DND-41 (cell line): ENCODE measurements around the gene SSTR4.

ENCODE experiments used
- ATAC-seq: fragments of 200-7000 bp; cut with Tn5 transposase; 3 replicates; pipeline ENCODE4 v1.9.1; 2021; ENCODE audit warnings: low read depth; ENCODE audit not compliant: insufficient read depth
- DNase-seq: peaks from one replicate; pipeline ENCODE4 v3.0.0-alpha.2; 2020
- H2AFZ ChIP-seq: 2 replicates; pipeline ENCODE4 v1.6.0; 2012; ENCODE audit warnings: low read depth, low read length
- H3K27ac ChIP-seq: 2 replicates; pipeline ENCODE4 v1.5.1; 2012; ENCODE audit warnings: low read length, inconsistent platforms
- H3K27me3 ChIP-seq: fragments of 200-600 bp; sonication (generic); 2 replicates; pipeline ENCODE4 v1.6.0; 2012; ENCODE audit warnings: low read length, mild to moderate bottlenecking, inconsistent platforms; ENCODE audit not compliant: insufficient read depth, poor library complexity
- H3K36me3 ChIP-seq: 2 replicates; pipeline ENCODE4 v1.5.1; 2012; ENCODE audit warnings: low read length, inconsistent platforms; ENCODE audit not compliant: insufficient read depth
- H3K4me1 ChIP-seq: 2 replicates; pipeline ENCODE4 v1.5.1; 2012; ENCODE audit warnings: mild to moderate bottlenecking, low read length; ENCODE audit not compliant: insufficient read depth
- H3K4me2 ChIP-seq: 2 replicates; pipeline ENCODE4 v1.6.0; 2012; ENCODE audit warnings: mild to moderate bottlenecking, moderate library complexity, low read length, inconsistent platforms; ENCODE audit not compliant: insufficient read depth
- H3K4me3 ChIP-seq, 2 experiments: fragments of 200-600 bp in 1 of 2; shearing (Covaris generic) in 1 of 2; 2 replicates each; pipeline ENCODE4 v1.5.1; 2012 to 2016; ENCODE audit warnings: inconsistent platforms in 2 of 2, low read length in 2 of 2, mild to moderate bottlenecking in 2 of 2, low read depth in 1 of 2, moderate library complexity in 1 of 2
- H3K79me2 ChIP-seq: 2 replicates; pipeline ENCODE4 v1.6.0; 2012; ENCODE audit warnings: low read length, inconsistent platforms; ENCODE audit not compliant: insufficient read depth
- H3K9ac ChIP-seq: 2 replicates; pipeline ENCODE4 v1.6.0; 2012; ENCODE audit warnings: low read depth, mild to moderate bottlenecking, inconsistent platforms, low read length, moderate library complexity
- H3K9me3 ChIP-seq: 2 replicates; pipeline ENCODE4 v1.5.1; 2012; ENCODE audit warnings: low read length, moderate library complexity, mild to moderate bottlenecking, inconsistent platforms; ENCODE audit not compliant: insufficient read depth, severe bottlenecking
- H4K20me1 ChIP-seq: 2 replicates; pipeline ENCODE4 v1.6.0; 2012; ENCODE audit warnings: low read length; ENCODE audit not compliant: insufficient read depth
- EZH2 ChIP-seq: IDR thresholded peaks from 3 replicates; pipeline ENCODE4 v1.6.1; 2012; ENCODE audit warnings: borderline replicate concordance, low read depth, mild to moderate bottlenecking, moderate library complexity, low read length, inconsistent platforms; ENCODE audit not compliant: severe bottlenecking
- TF ChIP-seq, protein P1 (sequence below): IDR thresholded peaks from 2 replicates; pipeline ENCODE4 v1.5.1; 2012; ENCODE audit warnings: borderline replicate concordance, low read length, moderate library complexity, mild to moderate bottlenecking; ENCODE audit not compliant: poor library complexity, severe bottlenecking; ENCODE audit errors: extremely low read depth

Gene SSTR4

DNA sequence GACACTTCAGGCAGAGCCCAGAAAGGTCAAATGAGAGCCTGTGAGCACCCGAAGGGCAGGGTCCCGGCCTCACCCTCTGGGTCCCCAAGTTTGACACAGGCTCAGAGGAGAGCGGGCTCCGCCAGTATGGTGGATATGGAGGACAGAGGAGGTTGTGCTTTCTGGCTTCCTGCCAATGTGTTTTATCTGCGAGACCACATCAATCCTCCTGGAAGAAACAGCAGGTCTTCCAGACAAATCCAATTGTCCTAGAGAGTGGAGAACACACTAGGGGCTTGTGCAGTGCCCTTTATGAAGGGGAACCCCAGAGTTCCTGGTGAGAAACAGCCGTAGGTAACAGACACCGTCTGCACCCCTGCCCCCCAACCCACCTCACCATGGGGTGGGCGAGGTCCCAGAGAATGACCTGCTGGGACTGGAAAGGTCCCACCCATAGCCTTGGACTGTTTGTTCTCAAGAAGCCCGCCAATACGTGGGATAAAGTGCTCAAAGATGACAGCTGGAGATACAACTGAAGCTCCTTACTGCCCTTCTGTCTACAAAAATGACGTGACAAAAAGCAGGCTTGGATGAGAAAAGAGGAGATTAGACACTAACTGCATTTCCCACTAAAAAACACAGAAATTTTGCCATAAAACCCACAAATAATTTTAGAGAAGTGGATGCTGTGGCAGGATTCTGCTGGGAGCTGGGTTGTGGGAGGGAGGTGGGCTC lies 23.9 kb upstream of the SSTR4 start:
- H3K9ac ChIP-seq: no peak overlapping the region
- no peak for TF ChIP-seq EZH2
- TF ChIP-seq, protein P1, sequence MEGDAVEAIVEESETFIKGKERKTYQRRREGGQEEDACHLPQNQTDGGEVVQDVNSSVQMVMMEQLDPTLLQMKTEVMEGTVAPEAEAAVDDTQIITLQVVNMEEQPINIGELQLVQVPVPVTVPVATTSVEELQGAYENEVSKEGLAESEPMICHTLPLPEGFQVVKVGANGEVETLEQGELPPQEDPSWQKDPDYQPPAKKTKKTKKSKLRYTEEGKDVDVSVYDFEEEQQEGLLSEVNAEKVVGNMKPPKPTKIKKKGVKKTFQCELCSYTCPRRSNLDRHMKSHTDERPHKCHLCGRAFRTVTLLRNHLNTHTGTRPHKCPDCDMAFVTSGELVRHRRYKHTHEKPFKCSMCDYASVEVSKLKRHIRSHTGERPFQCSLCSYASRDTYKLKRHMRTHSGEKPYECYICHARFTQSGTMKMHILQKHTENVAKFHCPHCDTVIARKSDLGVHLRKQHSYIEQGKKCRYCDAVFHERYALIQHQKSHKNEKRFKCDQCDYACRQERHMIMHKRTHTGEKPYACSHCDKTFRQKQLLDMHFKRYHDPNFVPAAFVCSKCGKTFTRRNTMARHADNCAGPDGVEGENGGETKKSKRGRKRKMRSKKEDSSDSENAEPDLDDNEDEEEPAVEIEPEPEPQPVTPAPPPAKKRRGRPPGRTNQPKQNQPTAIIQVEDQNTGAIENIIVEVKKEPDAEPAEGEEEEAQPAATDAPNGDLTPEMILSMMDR: no peak
- H3K79me2 ChIP-seq: no peaks in the 10 kb centered on the region
- no peaks in the 10 kb centered on the region for H3K27me3 ChIP-seq
- H3K9me3 ChIP-seq: no peaks in the 10 kb centered on the region
- H4K20me1 ChIP-seq: no peaks in the 10 kb centered on the region
- H3K36me3 ChIP-seq: no peaks in the 10 kb centered on the region
- no peak for ATAC-seq
- H3K4me1 ChIP-seq: peaks cover 13% of the 10 kb centered on the region
- H3K27ac ChIP-seq: no peak overlapping the region
- H3K4me3 ChIP-seq: no peak overlapping the region
- H2AFZ ChIP-seq: no peak overlapping the region
- DNase-seq: no peak
- no peak overlapping the region for H3K4me2 ChIP-seq

DNA sequence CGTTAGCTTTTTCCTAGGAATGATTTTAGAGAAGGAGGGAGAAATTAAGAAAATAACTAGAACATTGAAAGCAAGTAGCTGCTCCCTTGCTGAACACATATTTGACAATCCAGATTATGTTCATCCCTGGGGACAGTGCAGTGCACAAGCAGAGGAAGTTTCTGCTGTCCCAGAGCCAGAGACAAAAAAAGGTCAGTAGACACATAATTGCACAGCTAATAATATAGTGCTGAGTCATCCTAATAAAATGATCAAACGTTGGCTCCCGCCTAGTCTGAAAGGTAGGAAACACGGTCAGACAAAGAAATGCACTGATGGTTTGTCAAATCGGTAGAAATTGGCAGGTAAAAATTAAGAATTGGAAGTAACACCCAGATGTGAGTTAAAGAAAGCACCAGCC lies 21.7 kb upstream of the SSTR4 start:
- no peak for ATAC-seq

DNA sequence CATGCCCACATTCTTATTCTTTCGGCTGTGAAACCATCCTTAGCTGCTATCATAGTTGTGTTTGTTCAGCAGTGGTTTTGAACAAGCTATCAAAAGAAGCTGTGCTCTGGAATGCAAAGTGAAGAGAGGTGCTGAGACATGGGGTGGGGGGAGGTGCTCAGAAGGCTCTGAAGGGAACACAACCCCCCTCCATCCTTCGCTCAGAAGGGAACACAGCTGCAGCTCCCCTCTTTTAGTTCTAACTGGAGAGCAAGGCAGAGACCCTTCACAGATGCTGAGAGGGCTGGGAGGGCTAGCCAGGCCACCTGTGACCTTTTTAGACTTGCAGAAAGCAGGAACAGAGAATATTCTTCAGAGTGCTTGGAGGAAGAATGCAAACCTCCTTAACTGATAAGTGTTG lies 17.6 kb upstream of the SSTR4 start:
- H3K79me2 ChIP-seq: no peaks in the 10 kb centered on the region
- H2AFZ ChIP-seq: no peak overlapping the region
- H3K4me1 ChIP-seq: peaks cover 45% of the 10 kb centered on the region
- H3K9ac ChIP-seq: no peak overlapping the region
- H3K4me3 ChIP-seq: no peak overlapping the region
- no peaks in the 10 kb centered on the region for H3K9me3 ChIP-seq
- TF ChIP-seq EZH2: no peak
- TF ChIP-seq, protein P1: no peak
- H3K4me2 ChIP-seq: no peak overlapping the region
- DNase-seq (peak; percentile 30), ATAC-seq (peak; percentile 48)
- no peak overlapping the region for H3K27ac ChIP-seq
- H4K20me1 ChIP-seq: no peaks in the 10 kb centered on the region
- no peaks in the 10 kb centered on the region for H3K36me3 ChIP-seq
- no peaks in the 10 kb centered on the region for H3K27me3 ChIP-seq

More for the DNA sequence above, 21.7 kb upstream of the SSTR4 start:
- H3K27me3 ChIP-seq: no peaks in the 10 kb centered on the region
- DNase-seq: no peak
- no peak overlapping the region for H2AFZ ChIP-seq
- H3K4me1 ChIP-seq: peaks cover 34% of the 10 kb centered on the region
- TF ChIP-seq, protein P1: no peak
- TF ChIP-seq EZH2: no peak
- H3K4me2 ChIP-seq: no peak overlapping the region
- no peak overlapping the region for H3K9ac ChIP-seq
- no peak overlapping the region for H3K4me3 ChIP-seq
- H3K9me3 ChIP-seq: no peaks in the 10 kb centered on the region
- H3K79me2 ChIP-seq: no peaks in the 10 kb centered on the region
- no peaks in the 10 kb centered on the region for H3K36me3 ChIP-seq
- no peaks in the 10 kb centered on the region for H4K20me1 ChIP-seq
- no peak overlapping the region for H3K27ac ChIP-seq

DNA sequence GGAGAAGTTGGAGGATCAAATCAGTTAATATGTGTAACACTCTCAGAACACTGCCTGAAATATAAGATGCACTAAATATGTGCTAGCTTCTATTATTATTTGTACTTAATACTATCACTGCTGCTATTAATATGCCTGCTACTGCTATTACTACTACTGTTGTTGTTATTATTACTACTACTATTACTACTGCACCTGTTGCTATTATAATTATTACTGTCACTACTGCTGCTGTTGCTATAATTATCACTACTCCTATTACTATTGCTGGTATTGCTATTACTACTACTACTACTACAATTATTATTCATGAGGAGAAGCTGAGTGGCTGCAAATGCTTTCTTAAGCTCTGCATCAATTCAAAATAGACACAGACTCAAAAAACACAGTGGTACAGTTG lies 16.7 kb upstream of the SSTR4 start:
- no peak for ATAC-seq

More for the DNA sequence above, 16.7 kb upstream of the SSTR4 start:
- H3K27me3 ChIP-seq: no peaks in the 10 kb centered on the region
- no peaks in the 10 kb centered on the region for H3K36me3 ChIP-seq
- no peaks in the 10 kb centered on the region for H4K20me1 ChIP-seq
- no peak overlapping the region for H3K4me3 ChIP-seq
- no peak for DNase-seq
- H3K27ac ChIP-seq: no peak overlapping the region
- H3K9me3 ChIP-seq: no peaks in the 10 kb centered on the region
- TF ChIP-seq EZH2: no peak
- TF ChIP-seq, protein P1: no peak
- no peak overlapping the region for H2AFZ ChIP-seq
- no peak overlapping the region for H3K9ac ChIP-seq
- peaks cover 45% of the 10 kb centered on the region for H3K4me1 ChIP-seq
- no peak overlapping the region for H3K4me2 ChIP-seq
- H3K79me2 ChIP-seq: no peaks in the 10 kb centered on the region
